Transverse colon (tissue), 4 donors: ENCODE data around the gene ARFGAP3. TPM values are rescaled to one million over a fixed set of nuclear protein-coding genes. Genes with fewer than 3 reads are reported as not detected.

Source experiments
- DNase-seq: peaks from one replicate; pipeline ENCODE4 v3.0.0-alpha.2; 2019
- H3K27ac ChIP-seq, 4 donors: fragments of 200-600 bp; sonication (generic); 2 replicates each; pipeline ENCODE4 v1.5.1; 2016 to 2018; ENCODE audit warnings: inconsistent platforms in 4 of 4
- H3K27me3 ChIP-seq: fragments of 200-600 bp; sonication (generic); 2 replicates; pipeline ENCODE4 v1.5.1; 2017; ENCODE audit warnings: inconsistent platforms
- H3K36me3 ChIP-seq, 4 donors: fragments of 200-600 bp; sonication (generic); 2 replicates each; pipeline ENCODE4 v1.5.1; 2017 to 2019; ENCODE audit warnings: inconsistent platforms in 4 of 4
- H3K4me1 ChIP-seq, 4 donors: fragments of 200-600 bp; sonication (generic); 2 replicates each; pipeline ENCODE4 v1.5.1; 2017 to 2020; ENCODE audit warnings: inconsistent platforms in 4 of 4
- H3K4me3 ChIP-seq, 4 donors: fragments of 200-600 bp; sonication (generic); 1 replicate in 1 of 4; 2 replicates in 3 of 4; pipeline versions ENCODE4 v1.5.1 to v1.6.1; 2017 to 2019; ENCODE audit warnings: inconsistent platforms in 4 of 4
- H3K9me3 ChIP-seq, 2 donors: fragments of 200-600 bp; sonication (generic); 2 replicates each; pipeline ENCODE4 v1.5.1; 2017 to 2019; ENCODE audit warnings: inconsistent platforms in 2 of 2
- CTCF ChIP-seq, 5 experiments: fragments of 200-600 bp in 3 of 5; fragments of 450-650 bp in 2 of 5; sonication (generic) in 3 of 5; IDR thresholded peaks; 1 replicate in 2 of 5; 2 replicates in 3 of 5; pipeline ENCODE4 v1.5.1; 2016 to 2017; ENCODE audit warnings: antibody characterized with exemption in 5 of 5, inconsistent platforms in 3 of 5, mild to moderate bottlenecking in 2 of 5, moderate library complexity in 1 of 5
- EP300 ChIP-seq: sonication (generic); formaldehyde crosslinking; IDR thresholded peaks from one replicate; pipeline ENCODE4 v1.6.1; 2017; ENCODE audit warnings: antibody characterized with exemption, low read depth
- POLR2A ChIP-seq: fragments of 450-650 bp; IDR thresholded peaks from one replicate; pipeline ENCODE4 v1.6.1; 2016; ENCODE audit warnings: antibody characterized with exemption, mild to moderate bottlenecking, moderate library complexity
- POLR2AphosphoS5 ChIP-seq, 3 donors: sonication (generic); formaldehyde crosslinking; IDR thresholded peaks; one replicate each; pipeline ENCODE4 v1.6.1; 2016; ENCODE audit warnings: antibody characterized with exemption in 3 of 3
- WGBS, 2 donors: methylation state at CpG; one replicate each; pipeline ENCODE4 v1.1.5; 2018; ENCODE audit warnings: low coverage in 1 of 2; 5-methylcytosine and 5-hydroxymethylcytosine counted together
- in situ Hi-C, 4 donors: fragments of 200-750 bp; cut with MboI; loops; one replicate each; pipeline versions ENCODE4 v1.15.0 to v1.15.1; 2017; ENCODE audit warnings: low sequenced_read_pairs in 3 of 4, low pct_ligation_motif_present in 1 of 4, low pct_unique_long_range_greater_than_20kb in 1 of 4
- intact Hi-C: fragments of 100-400 bp; cut with DNase I; formaldehyde crosslinking; loops from one replicate; pipeline ENCODE4 v1.15.1; 2023; ENCODE audit warnings: low total_unique reads
- total RNA-seq, 4 donors: library from RNA; depleted of rRNA; stranded (reverse); fragments of >200 nt; gene quantifications; one replicate each; pipeline ENCODE4 v1.1.0, GENCODE V29; 2016

ARFGAP3 gene
- total RNA-seq, 4 donors from 2014 or later = 24.3 to 43.5 (median 33.3) TPM

GRCh38 chr22:42844756-42845155, 12.3 kb downstream of the ARFGAP3 start:
- no peak for DNase-seq
- Histone ChIP-seq H3K4me3 (no peak overlapping the region), H3K27me3 (no peaks in the 10 kb centered on the region), H3K36me3 (peaks cover 0 to 22% (median 0%) of the 10 kb centered on the region in 4 donors), H3K9me3 (no peaks in the 10 kb centered on the region), H3K4me1 (peaks cover 6 to 36% (median 15%) of the 10 kb centered on the region in 4 donors), H3K27ac (peak overlapping the region; percentile 31 to 63 (median 50))
- intact Hi-C loops (no loop called here), in situ Hi-C loops (no loop called here)
- WGBS, 2 donors = 34 to 42% methylated on average over 3 to 4 of the region's 4 CpGs
- TF ChIP-seq EP300 (no peak), POLR2A (no peak), POLR2AphosphoS5 (IDR thresholded peaks at IDR 0.05) (no peak), CTCF (IDR thresholded peaks at IDR 0.05) (no peak)

GRCh38 chr22:42842658-42843370, 14.3 kb downstream of the ARFGAP3 start:
- intact Hi-C loops = no loop called here
- Histone ChIP-seq H3K4me1 (peaks cover 6 to 33% (median 13%) of the 10 kb centered on the region in 4 donors), H3K4me3 (no peak overlapping the region), H3K27ac (peak overlapping the region; percentile 11 to 47 (median 24)), H3K36me3 (peaks cover 0 to 22% (median 0%) of the 10 kb centered on the region in 4 donors), H3K27me3 (no peaks in the 10 kb centered on the region), H3K9me3 (no peaks in the 10 kb centered on the region)
- no peak for TF ChIP-seq CTCF (IDR thresholded peaks at IDR 0.05)
- no peak for TF ChIP-seq POLR2A
- TF ChIP-seq POLR2AphosphoS5 (IDR thresholded peaks at IDR 0.05) = no peak
- no peak for TF ChIP-seq EP300
- 69 to 89% methylated on average over 4 to 14 of the region's 14 CpGs for WGBS, 2 donors
- DNase-seq = peak; percentile 22
- in situ Hi-C loops = no loop called here

- no peak for DNase-seq
- Histone ChIP-seq H3K36me3 (peaks cover 0 to 17% (median 0%) of the 10 kb centered on the region in 4 donors), H3K9me3 (no peaks in the 10 kb centered on the region), H3K4me1 (peaks cover 6 to 33% (median 13%) of the 10 kb centered on the region in 4 donors), H3K27ac (no peak overlapping the region), H3K27me3 (no peaks in the 10 kb centered on the region), H3K4me3 (no peak overlapping the region)
- intact Hi-C loops (no loop called here), in situ Hi-C loops (no loop called here)
- TF ChIP-seq EP300 (no peak), CTCF (IDR thresholded peaks at IDR 0.05) (no peak), POLR2A (no peak), POLR2AphosphoS5 (IDR thresholded peaks at IDR 0.05) (no peak)
- WGBS, 2 donors = 58 to 81% methylated on average over 3 of the region's 3 CpGs
Measured at GRCh38 chr22:42841444-42841843, 15.6 kb downstream of the ARFGAP3 start.

- Histone ChIP-seq H3K9me3 (no peaks in the 10 kb centered on the region), H3K27me3 (no peaks in the 10 kb centered on the region), H3K36me3 (peaks cover 0 to 37% (median 8%) of the 10 kb centered on the region in 4 donors), H3K4me3 (no peak overlapping the region), H3K4me1 (peaks cover 0 to 4% (median 1%) of the 10 kb centered on the region in 4 donors), H3K27ac (no peak overlapping the region)
- TF ChIP-seq POLR2A = no peak
- 89 to 100% methylated on average over 3 to 4 of the region's 4 CpGs for WGBS, 2 donors
- in situ Hi-C loops = no loop called here
- DNase-seq = no peak
- intact Hi-C loops = no loop called here
Measured at GRCh38 chr22:42837556-42837955, 19.5 kb downstream of the ARFGAP3 start.
